Neural progenitor cell (in vitro differentiated cells): ENCODE measurements around the gene FAM153A.
"Not testable (repeated sequence)": the region's sequence is repeated elsewhere in the genome, so short reads cannot be mapped to it uniquely, and the experiment has no call there.

ENCODE experiments used
- EZH2phosphoT487 ChIP-seq: fragments of 200-600 bp; sonication (generic); IDR thresholded peaks from 2 replicates; pipeline ENCODE4 v1.6.1; 2017; ENCODE audit warnings: antibody characterized with exemption
- TF ChIP-seq, protein P1 (sequence below): fragments of 200-600 bp; sonication (generic); IDR thresholded peaks from 2 replicates; pipeline ENCODE4 v1.5.1; 2017; ENCODE audit warnings: antibody characterized with exemption, mild to moderate bottlenecking

DNA sequence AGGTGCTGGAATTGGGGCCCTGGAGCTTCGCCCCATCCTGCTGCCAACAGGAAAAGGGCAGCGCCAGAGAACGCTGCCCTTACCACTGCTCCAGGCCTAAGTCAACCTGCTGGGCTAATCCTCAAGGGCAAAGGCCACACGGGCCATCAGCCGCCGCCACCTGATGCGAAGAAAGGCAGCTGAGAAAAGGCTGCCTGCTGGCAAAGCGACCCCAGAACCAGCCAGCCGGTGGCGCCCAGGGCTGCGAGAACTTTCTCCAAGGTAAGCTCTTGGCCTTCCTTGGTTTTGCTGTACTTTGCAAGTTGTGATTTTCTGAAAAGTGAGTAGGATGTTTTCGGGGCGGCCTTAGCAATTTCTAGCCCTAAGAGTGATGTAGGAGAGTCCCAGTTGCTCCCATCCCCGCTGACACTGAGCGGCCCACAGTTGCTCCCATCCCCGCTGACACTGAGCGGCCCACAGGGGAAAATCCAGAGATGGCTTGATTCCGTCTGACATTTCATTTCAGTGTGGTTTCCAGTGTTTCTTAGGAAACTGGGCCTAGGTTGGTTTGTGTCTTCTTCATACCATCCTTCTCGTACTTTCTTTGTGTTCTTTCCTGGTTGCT lies 15.6 kb upstream of the FAM153A start:
- TF ChIP-seq, protein P1, sequence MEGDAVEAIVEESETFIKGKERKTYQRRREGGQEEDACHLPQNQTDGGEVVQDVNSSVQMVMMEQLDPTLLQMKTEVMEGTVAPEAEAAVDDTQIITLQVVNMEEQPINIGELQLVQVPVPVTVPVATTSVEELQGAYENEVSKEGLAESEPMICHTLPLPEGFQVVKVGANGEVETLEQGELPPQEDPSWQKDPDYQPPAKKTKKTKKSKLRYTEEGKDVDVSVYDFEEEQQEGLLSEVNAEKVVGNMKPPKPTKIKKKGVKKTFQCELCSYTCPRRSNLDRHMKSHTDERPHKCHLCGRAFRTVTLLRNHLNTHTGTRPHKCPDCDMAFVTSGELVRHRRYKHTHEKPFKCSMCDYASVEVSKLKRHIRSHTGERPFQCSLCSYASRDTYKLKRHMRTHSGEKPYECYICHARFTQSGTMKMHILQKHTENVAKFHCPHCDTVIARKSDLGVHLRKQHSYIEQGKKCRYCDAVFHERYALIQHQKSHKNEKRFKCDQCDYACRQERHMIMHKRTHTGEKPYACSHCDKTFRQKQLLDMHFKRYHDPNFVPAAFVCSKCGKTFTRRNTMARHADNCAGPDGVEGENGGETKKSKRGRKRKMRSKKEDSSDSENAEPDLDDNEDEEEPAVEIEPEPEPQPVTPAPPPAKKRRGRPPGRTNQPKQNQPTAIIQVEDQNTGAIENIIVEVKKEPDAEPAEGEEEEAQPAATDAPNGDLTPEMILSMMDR, result not testable (repeated sequence)
- TF ChIP-seq EZH2phosphoT487, result not testable (repeated sequence)
